ENCODE data around the gene KCNIP4.

- TF ChIP-seq CTCF (conservative IDR thresholded peaks at IDR 0.05; ENCODE audit: low read length) (no peak), EZH2phosphoT487 (IDR thresholded peaks at IDR 0.05; ENCODE audit: borderline replicate concordance) (no peak)
These were observed 293.5 kb downstream of the KCNIP4 start for GRCh38 chr4:21655031-21655430.
